ENCODE results near the gene RAET1G. TPM values are rescaled to one million over a fixed set of nuclear protein-coding genes. Genes with fewer than 3 reads are reported as not detected.
A peak's percentile ranks its signal among the peaks of the same experiment; 100 is the strongest.
"Not testable (repeated sequence)": the region's sequence is repeated elsewhere in the genome, so short reads cannot be mapped to it uniquely, and the experiment has no call there.

Gene RAET1G
- total and polyA plus RNA-seq, 12 donors, result 0.22 to 40.7 (median 11.6) TPM

- Histone ChIP-seq H3K36me3 (replicated peaks in 1 of 2) (no peaks in the 10 kb centered on the region), H3K4me1 (replicated peaks in 1 of 2) (peaks cover 10 to 16% of the 10 kb centered on the region in 2 donors), H3K9me3 (replicated peaks in 1 of 3) (no peaks in the 10 kb centered on the region), H3K27me3 (no peaks in the 10 kb centered on the region), H3K27ac (no peak overlapping the region), H3K4me3 (no peak overlapping the region)
- intact Hi-C loops (cut with DNase I), result loop anchor here (10.0 kb wide), 2 partner anchors 57 to 197 kb away; partner anchors contain the start of gene LRP11 (in 2 of the 2)
- TF ChIP-seq, protein P1, sequence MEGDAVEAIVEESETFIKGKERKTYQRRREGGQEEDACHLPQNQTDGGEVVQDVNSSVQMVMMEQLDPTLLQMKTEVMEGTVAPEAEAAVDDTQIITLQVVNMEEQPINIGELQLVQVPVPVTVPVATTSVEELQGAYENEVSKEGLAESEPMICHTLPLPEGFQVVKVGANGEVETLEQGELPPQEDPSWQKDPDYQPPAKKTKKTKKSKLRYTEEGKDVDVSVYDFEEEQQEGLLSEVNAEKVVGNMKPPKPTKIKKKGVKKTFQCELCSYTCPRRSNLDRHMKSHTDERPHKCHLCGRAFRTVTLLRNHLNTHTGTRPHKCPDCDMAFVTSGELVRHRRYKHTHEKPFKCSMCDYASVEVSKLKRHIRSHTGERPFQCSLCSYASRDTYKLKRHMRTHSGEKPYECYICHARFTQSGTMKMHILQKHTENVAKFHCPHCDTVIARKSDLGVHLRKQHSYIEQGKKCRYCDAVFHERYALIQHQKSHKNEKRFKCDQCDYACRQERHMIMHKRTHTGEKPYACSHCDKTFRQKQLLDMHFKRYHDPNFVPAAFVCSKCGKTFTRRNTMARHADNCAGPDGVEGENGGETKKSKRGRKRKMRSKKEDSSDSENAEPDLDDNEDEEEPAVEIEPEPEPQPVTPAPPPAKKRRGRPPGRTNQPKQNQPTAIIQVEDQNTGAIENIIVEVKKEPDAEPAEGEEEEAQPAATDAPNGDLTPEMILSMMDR (IDR thresholded peaks at IDR 0.05), result no peak
- no peak for TF ChIP-seq POLR2A (IDR thresholded peaks at IDR 0.05)
- peak in 2 of 7 donors; percentile 12 to 21 for DNase-seq
- WGBS, 4 donors, result 85 to 95% (median 91%) methylated on average over 5 to 6 of the region's 6 CpGs
Observed at GRCh38 chr6:149921361-149921760, 1.6 kb downstream of the RAET1G start.

DNA sequence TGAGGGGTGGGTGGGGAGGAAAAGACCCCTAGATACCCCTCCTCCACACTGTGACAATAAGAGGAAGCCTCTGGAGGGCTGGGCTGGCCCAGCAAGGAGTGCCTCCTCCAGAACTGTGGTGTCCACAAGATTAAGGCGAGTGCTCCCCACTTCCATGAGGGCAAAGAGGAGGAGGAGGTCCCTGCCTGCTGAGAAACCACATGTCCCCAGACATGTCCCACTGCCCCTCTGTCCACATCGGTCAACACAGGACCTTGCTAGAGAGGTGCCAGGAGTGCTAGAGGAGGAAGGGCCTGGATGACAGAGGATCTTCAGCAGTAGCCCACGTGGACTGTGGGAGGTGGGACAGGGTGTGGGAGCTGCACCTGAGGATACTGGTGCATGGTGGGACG is 3.1 kb downstream of the RAET1G start:
- TF ChIP-seq, protein P1 (IDR thresholded peaks at IDR 0.05), result no peak
- intact Hi-C loops (cut with DNase I), result loop anchor here (10.0 kb wide), 2 partner anchors 55 to 195 kb away; partner anchors contain the start of gene LRP11 (in 2 of the 2)
- WGBS, 4 donors, result 90 to 97% (median 93%) methylated on average over 3 to 4 of the region's 4 CpGs
- H3K4me1 ChIP-seq (replicated peaks in 1 of 2), result peaks cover 0 to 7% of the 10 kb centered on the region in 2 donors
- peak in 2 of 7 donors; percentile 9 to 15 for DNase-seq
- H3K27ac ChIP-seq, result no peak overlapping the region
- H3K9me3 ChIP-seq (replicated peaks in 1 of 3), result no peaks in the 10 kb centered on the region
- H3K4me3 ChIP-seq, result no peak overlapping the region
- H3K36me3 ChIP-seq (replicated peaks in 1 of 2), result no peaks in the 10 kb centered on the region
- no peaks in the 10 kb centered on the region for H3K27me3 ChIP-seq

DNA sequence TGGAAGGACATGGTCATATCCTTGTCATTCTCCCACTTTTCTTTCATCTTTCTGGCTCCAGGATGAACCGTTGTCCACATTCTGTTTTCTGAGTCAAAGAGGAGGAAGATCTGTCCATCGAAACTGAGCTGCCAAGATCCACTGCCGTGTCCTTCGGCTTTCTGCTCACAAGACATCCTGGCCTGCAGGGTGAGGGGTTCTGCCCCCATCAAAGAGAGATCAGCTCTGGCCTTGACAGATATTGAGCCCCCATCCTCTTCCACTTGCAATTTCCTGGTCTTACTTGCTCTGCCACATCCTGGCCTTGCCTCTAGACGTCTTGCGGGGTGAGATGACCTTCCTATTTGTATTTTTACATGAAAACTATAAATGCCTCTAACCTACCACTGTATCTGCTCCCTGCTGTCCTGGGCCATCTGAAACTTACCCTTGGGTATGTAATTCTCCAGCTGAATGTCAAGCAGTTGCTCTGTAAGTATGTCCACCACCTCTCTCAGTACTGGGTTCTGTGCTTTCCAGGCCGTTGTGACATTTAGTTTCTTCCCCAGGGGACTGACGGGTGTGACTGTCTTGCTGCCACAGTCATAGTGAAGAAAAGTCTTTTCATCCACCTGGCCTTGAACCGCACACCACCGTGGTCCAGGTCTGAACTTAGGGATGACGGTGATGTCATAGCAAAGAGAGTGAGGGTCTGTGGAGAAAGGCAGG is 3.6 kb downstream of the RAET1G start:
- H3K36me3 ChIP-seq (replicated peaks in 1 of 2); H3K4me3 ChIP-seq; H3K27ac ChIP-seq; H3K9me3 ChIP-seq (replicated peaks in 1 of 3); intact Hi-C loops (cut with DNase I); H3K4me1 ChIP-seq (replicated peaks in 1 of 2); H3K27me3 ChIP-seq: not testable (repeated sequence)
- DNase-seq, result peak in 2 of 7 donors; percentile 5 to 18
- WGBS, 4 donors, result 77 to 87% (median 83%) methylated on average over 10 to 11 of the region's 11 CpGs

- H3K9me3 ChIP-seq (replicated peaks in 1 of 3), result no peaks in the 10 kb centered on the region
- peak in 1 of 7 donors; percentile 34 for DNase-seq
Observed at GRCh38 chr6:149918151-149918905, 4.6 kb downstream of the RAET1G start.

More at GRCh38 chr6:149918151-149918905, 4.6 kb downstream of the RAET1G start:
- Histone ChIP-seq H3K36me3 (replicated peaks in 1 of 2) (no peaks in the 10 kb centered on the region), H3K4me3 (no peak overlapping the region), H3K4me1 (replicated peaks in 1 of 2) (peaks cover 0 to 5% of the 10 kb centered on the region in 2 donors), H3K27ac (no peak overlapping the region), H3K27me3 (no peaks in the 10 kb centered on the region)
- WGBS, 4 donors, result 88 to 96% (median 93%) methylated on average over 5 to 6 of the region's 6 CpGs
- TF ChIP-seq POLR2A (IDR thresholded peaks at IDR 0.05), result no peak
- TF ChIP-seq, protein P1 (IDR thresholded peaks at IDR 0.05), result no peak
- intact Hi-C loops (cut with DNase I), result no loop called here
